IMR-90 (cell line): ENCODE results near the gene CSTA. TPM values are rescaled to one million over a fixed set of nuclear protein-coding genes. Genes with fewer than 3 reads are reported as not detected.

ENCODE experiments used
- ATAC-seq: fragments of 200-7000 bp; cut with Tn5 transposase; 2 replicates; pipeline ENCODE4 v1.9.1; 2020; ENCODE audit warnings: low read depth, mild to moderate bottlenecking, moderate library complexity
- BruUV-seq: library from RNA; stranded (reverse); fragments of 400-500 nt; replicated peaks from 2 replicates; lab custom pipeline; 2021; lab: Mats Ljungman, UMichigan
- CTCF ChIA-PET: fragments of 300-600 bp; formaldehyde crosslinking; extraction: SDS; loops from one replicate; lab custom pipeline; 2021; ENCODE audit warnings: antibody characterized with exemption; lab: Yijun Ruan, JAX
- POLR2A ChIA-PET: fragments of 300-600 bp; sonication (Branson Sonifier 250); formaldehyde crosslinking; loops from one replicate; lab custom pipeline; 2022; ENCODE audit warnings: antibody characterized with exemption; ENCODE audit not compliant: unreplicated experiment; lab: Charles Lee
- DNase-seq: peaks from one replicate; pipeline ENCODE4 v3.0.0; 2013
- H2AFZ ChIP-seq: replicated peaks from 2 replicates; pipeline ENCODE3; 2013; ENCODE audit warnings: low read length, mild to moderate bottlenecking; ENCODE audit not compliant: poor library complexity
- H2AK5ac ChIP-seq: 2 replicates; pipeline ENCODE4 v1.6.1; 2013; ENCODE audit warnings: low read depth, low read length, inconsistent platforms
- H2AK9ac ChIP-seq: replicated peaks from 2 replicates; pipeline ENCODE3; 2013; ENCODE audit warnings: mild to moderate bottlenecking, low read depth, low read length, moderate library complexity; ENCODE audit not compliant: poor library complexity
- H2BK120ac ChIP-seq: 2 replicates; pipeline ENCODE4 v1.6.1; 2013; ENCODE audit warnings: low read depth, low read length, inconsistent platforms
- H2BK15ac ChIP-seq: 3 replicates; pipeline ENCODE4 v1.6.1; 2013; ENCODE audit warnings: low read depth, low read length, inconsistent platforms
- H2BK20ac ChIP-seq: 2 replicates; pipeline ENCODE4 v1.6.1; 2013; ENCODE audit warnings: low read depth, mild to moderate bottlenecking, inconsistent platforms, low read length, moderate library complexity
- H2BK5ac ChIP-seq: 2 replicates; pipeline ENCODE4 v1.6.1; 2013; ENCODE audit warnings: mild to moderate bottlenecking, low read depth, low read length, inconsistent platforms; ENCODE audit not compliant: poor library complexity, severe bottlenecking
- H3K14ac ChIP-seq: replicated peaks from 2 replicates; pipeline ENCODE4 v1.6.1; 2013; ENCODE audit warnings: low read depth, low read length, inconsistent platforms
- H3K18ac ChIP-seq: 2 replicates; pipeline ENCODE4 v1.6.1; 2013; ENCODE audit warnings: low read depth, low read length, control low read depth
- H3K23ac ChIP-seq: 2 replicates; pipeline ENCODE4 v1.6.1; 2013; ENCODE audit warnings: low read depth, low read length, inconsistent platforms
- H3K27ac ChIP-seq: 2 replicates; pipeline ENCODE4 v1.5.1; 2013; ENCODE audit warnings: mild to moderate bottlenecking, control low read depth, low read length; ENCODE audit not compliant: insufficient read depth
- H3K27me3 ChIP-seq: 2 replicates; pipeline ENCODE4 v1.6.1; 2013; ENCODE audit warnings: low read length; ENCODE audit not compliant: control insufficient read depth, insufficient read depth
- H3K36me3 ChIP-seq: 2 replicates; pipeline ENCODE4 v1.6.1; 2013; ENCODE audit warnings: low read length, mixed read lengths; ENCODE audit not compliant: control insufficient read depth, insufficient read depth
- H3K4ac ChIP-seq: 2 replicates; pipeline ENCODE4 v1.6.1; 2013; ENCODE audit warnings: low read depth, low read length, inconsistent platforms
- H3K4me1 ChIP-seq: 2 replicates; pipeline ENCODE4 v1.6.1; 2013; ENCODE audit warnings: low read length, mixed read lengths; ENCODE audit not compliant: control insufficient read depth, insufficient read depth
- H3K4me2 ChIP-seq: 2 replicates; pipeline ENCODE4 v1.6.1; 2013; ENCODE audit warnings: low read depth, mild to moderate bottlenecking, control low read depth, low read length, moderate library complexity
- H3K4me3 ChIP-seq: 2 replicates; pipeline ENCODE4 v1.5.1; 2013; ENCODE audit warnings: low read depth, mild to moderate bottlenecking, control low read depth, low read length, moderate library complexity; ENCODE audit not compliant: insufficient read depth
- H3K56ac ChIP-seq: 2 replicates; pipeline ENCODE4 v1.6.1; 2013; ENCODE audit warnings: low read length, inconsistent platforms; ENCODE audit not compliant: insufficient read depth; ENCODE audit errors: extremely low read depth
- H3K79me1 ChIP-seq, 2 experiments: 2 replicates each; pipeline ENCODE4 v1.6.1; 2013; ENCODE audit warnings: low read length in 2 of 2, inconsistent platforms in 1 of 2, low read depth in 1 of 2
- H3K9ac ChIP-seq: 2 replicates; pipeline ENCODE4 v1.6.1; 2013; ENCODE audit warnings: low read depth, low read length, control low read depth
- H3K9me1 ChIP-seq: 2 replicates; pipeline ENCODE4 v1.6.1; 2013; ENCODE audit warnings: low read length, inconsistent platforms; ENCODE audit not compliant: insufficient read depth
- H3K9me3 ChIP-seq: 2 replicates; pipeline ENCODE4 v1.6.1; 2013; ENCODE audit warnings: low read length; ENCODE audit not compliant: control insufficient read depth, insufficient read depth
- H4K20me1 ChIP-seq: 2 replicates; pipeline ENCODE4 v1.6.1; 2013; ENCODE audit warnings: low read length, inconsistent platforms; ENCODE audit not compliant: insufficient read depth
- H4K5ac ChIP-seq: 2 replicates; pipeline ENCODE4 v1.6.1; 2013; ENCODE audit warnings: mild to moderate bottlenecking, low read depth, low read length, control low read depth
- H4K8ac ChIP-seq, 2 experiments: 2 replicates each; pipeline ENCODE4 v1.6.1; 2013; ENCODE audit warnings: low read depth in 2 of 2, low read length in 2 of 2, control low read depth in 1 of 2, inconsistent platforms in 1 of 2
- H4K91ac ChIP-seq: 2 replicates; pipeline ENCODE4 v1.6.1; 2013; ENCODE audit warnings: low read depth, low read length, inconsistent platforms; ENCODE audit not compliant: insufficient read depth
- CEBPB ChIP-seq: IDR thresholded peaks from 2 replicates; pipeline ENCODE4 v1.6.1; 2012; ENCODE audit warnings: low read depth, low read length, improper control_type of control experiment
- CHD1 ChIP-seq: IDR thresholded peaks from 2 replicates; pipeline ENCODE4 v1.6.1; 2012; ENCODE audit warnings: low read depth, low read length, improper control_type of control experiment
- CTCF ChIP-seq: conservative IDR thresholded peaks from 2 replicates; pipeline ENCODE4 v1.5.1; 2012; ENCODE audit warnings: mild to moderate bottlenecking, low read depth, low read length, improper control_type of control experiment
- ELK1 ChIP-seq: fragments of 150-350 bp; IDR thresholded peaks from 2 replicates; pipeline ENCODE4 v1.6.1; 2016; ENCODE audit warnings: low read depth, mild to moderate bottlenecking, low read length, moderate library complexity, borderline replicate concordance
- FOS ChIP-seq: fragments of 150-350 bp; IDR thresholded peaks from 2 replicates; pipeline ENCODE4 v1.6.1; 2016; ENCODE audit warnings: low read depth, low read length
- MAFK ChIP-seq: IDR thresholded peaks from 2 replicates; pipeline ENCODE4 v1.6.1; 2012; ENCODE audit warnings: low read depth, low read length, improper control_type of control experiment
- MAZ ChIP-seq: IDR thresholded peaks from 2 replicates; pipeline ENCODE4 v1.6.1; 2012; ENCODE audit warnings: low read depth, mild to moderate bottlenecking, low read length, improper control_type of control experiment, moderate library complexity, borderline replicate concordance
- MXI1 ChIP-seq: IDR thresholded peaks from 2 replicates; pipeline ENCODE4 v1.6.1; 2012; ENCODE audit warnings: low read depth, mild to moderate bottlenecking, low read length, moderate library complexity, borderline replicate concordance
- NFE2L2 ChIP-seq: fragments of 150-350 bp; IDR thresholded peaks from 2 replicates; pipeline ENCODE4 v1.6.1; 2016; ENCODE audit warnings: low read depth, mild to moderate bottlenecking, low read length
- RAD21 ChIP-seq: IDR thresholded peaks from 2 replicates; pipeline ENCODE4 v1.6.1; 2012; ENCODE audit warnings: low read length, improper control_type of control experiment
- RCOR1 ChIP-seq: IDR thresholded peaks from 2 replicates; pipeline ENCODE4 v1.6.1; 2012; ENCODE audit warnings: mild to moderate bottlenecking, low read length, improper control_type of control experiment; ENCODE audit not compliant: insufficient replicate concordance
- RFX5 ChIP-seq: IDR thresholded peaks from 2 replicates; pipeline ENCODE4 v1.8.0; 2012; ENCODE audit warnings: low read depth, mild to moderate bottlenecking, low read length, moderate library complexity
- WGBS, 2 experiments: methylation state at CpG; one replicate each; pipeline versions ENCODE4 v1.1.5 to v1.1.7; 2013; ENCODE audit warnings: missing lambda C conversion rate in 2 of 2; ENCODE audit not compliant: insufficient read length in 1 of 2; ENCODE audit errors: extremely low coverage in 2 of 2; 5-methylcytosine and 5-hydroxymethylcytosine counted together
- dilution Hi-C: fragments of 300-500 bp; cut with HindIII; formaldehyde crosslinking; loops from one replicate; pipeline ENCODE4 v1.14.3; 2018; ENCODE audit warnings: low sequenced_read_pairs; ENCODE audit not compliant: unreplicated experiment
- in situ Hi-C: fragments of 300-500 bp; cut with MboI; formaldehyde crosslinking; loops from 3 replicates; pipeline ENCODE4 v1.14.3; 2019; ENCODE audit warnings: low sequenced_read_pairs, inconsistent platforms, mixed read lengths
- intact Hi-C: fragments of 100-400 bp; cut with micrococcal nuclease; formaldehyde crosslinking; loops from 2 replicates; pipeline ENCODE4 v1.10.0; 2022
- polyA plus RNA-seq, 3 experiments: library from polyadenylated mRNA; depleted of rRNA; stranded (reverse); fragments of >200 nt; gene quantifications; 2 replicates each; pipeline ENCODE4 v1.2.3, GENCODE V29; 2012; ENCODE audit warnings: low replicate concordance in 1 of 3
- total RNA-seq: library from RNA; depleted of rRNA; stranded (reverse); fragments of >200 nt; gene quantifications from 2 replicates; pipeline ENCODE4 v1.2.3, GENCODE V29; 2012

CSTA gene
- total and polyA plus RNA-seq, 2 of the 4 experiments (the other 2 are of a cell fraction), result 0.17 TPM; not detected in 1

GRCh38 chr3:122351612-122352011 lies 26.6 kb downstream of the CSTA start:
- TF ChIP-seq RFX5, result no peak
- TF ChIP-seq CTCF, result no peak
- TF ChIP-seq RCOR1, result no peak
- no peak for TF ChIP-seq MAZ
- no peak for TF ChIP-seq MXI1
- TF ChIP-seq MAFK, result no peak
- no peak for TF ChIP-seq FOS
- TF ChIP-seq ELK1, result no peak
- TF ChIP-seq CEBPB, result no peak
- TF ChIP-seq NFE2L2, result no peak
- no peak for TF ChIP-seq RAD21
- TF ChIP-seq CHD1, result no peak
- in situ Hi-C loops, result loop anchor here (10.0 kb wide), 1 partner anchor 247 kb away; no protein-coding TSS in a partner anchor

More at GRCh38 chr3:122351612-122352011, 26.6 kb downstream of the CSTA start:
- no CpG with 5 or more reads among the region's 4 CpGs for WGBS, 2 experiments
- POLR2A ChIA-PET, result interaction anchor here (0.6 kb wide), 1 partner anchor 27 kb away, joined by 22 read pairs; no protein-coding TSS in a partner anchor
- Histone ChIP-seq H4K8ac (no peak overlapping the region), H2BK5ac (no peak overlapping the region), H3K36me3 (no peaks in the 10 kb centered on the region), H3K9me3 (no peaks in the 10 kb centered on the region), H2BK120ac (no peak overlapping the region), H2BK20ac (no peak overlapping the region), H2BK15ac (no peak overlapping the region), H3K9me1 (no peaks in the 10 kb centered on the region), H3K14ac (no peak overlapping the region), H2AFZ (no peak overlapping the region), H2AK9ac (no peak overlapping the region), H4K5ac (no peak overlapping the region), H3K4me1 (peaks cover 3% of the 10 kb centered on the region), H3K4me3 (no peak overlapping the region), H4K20me1 (no peaks in the 10 kb centered on the region), H3K18ac (no peak overlapping the region), H3K4me2 (no peak overlapping the region), H3K56ac (no peak overlapping the region), H3K27ac (no peak overlapping the region), H3K9ac (no peak overlapping the region), H3K23ac (no peak overlapping the region), H2AK5ac (no peak overlapping the region), H4K91ac (no peak overlapping the region), H3K79me1 (no peaks in the 10 kb centered on the region), H3K4ac (no peak overlapping the region), H3K27me3 (no peaks in the 10 kb centered on the region)
- dilution Hi-C loops, result no loop called here
- DNase-seq, result no peak
- no TSS peak for BruUV-seq
- intact Hi-C loops, result loop anchor here (2.0 to 10.0 kb wide), 2 partner anchors 95 to 547 kb away; no protein-coding TSS in a partner anchor
- no peak for ATAC-seq
- CTCF ChIA-PET, result no interaction called here
